Activated CD4-positive, CD25-positive, alpha-beta regulatory T cell treated with anti-CD3 and anti-CD28 coated beads, Interleukin-2, amount 50 U/mL, for 24 hours (primary cell): ENCODE data around the gene MDFI.

ENCODE experiments used
- ATAC-seq, 2 donors: fragments of 150-1000 bp; cut with Tn5 transposase; one replicate each; pipeline ENCODE4 v1.10.0; 2021; ENCODE audit warnings: mild to moderate bottlenecking in 1 of 2, moderate library complexity in 1 of 2

Gene MDFI

GRCh38 chr6:41638002-41638934 is at the start of gene MDFI:
Gene MDFI, plus strand, starts transcription at chr6:41638468. Its CDS starts 282 bp downstream, at chr6:41638750.
- ATAC-seq, result no peak

GRCh38 chr6:41589223-41589622 is 49.0 kb upstream of the MDFI start:
- ATAC-seq, result no peak

- ATAC-seq, result no peak
Observed at GRCh38 chr6:41589636-41590622, 48.3 kb upstream of the MDFI start.

- no peak for ATAC-seq
Observed at GRCh38 chr6:41591122-41591521, 47.1 kb upstream of the MDFI start.

- peak; percentile 45 to 59 for ATAC-seq
Observed at GRCh38 chr6:41591859-41592502, 46.3 kb upstream of the MDFI start.

GRCh38 chr6:41593406-41593805 is 44.9 kb upstream of the MDFI start:
- ATAC-seq, result no peak

GRCh38 chr6:41593839-41594238 is 44.4 kb upstream of the MDFI start:
- no peak for ATAC-seq

- ATAC-seq, result no peak
Observed at GRCh38 chr6:41594326-41594725, 43.9 kb upstream of the MDFI start.

- no peak for ATAC-seq
Observed at GRCh38 chr6:41594766-41595165, 43.5 kb upstream of the MDFI start.

- ATAC-seq, result no peak
Observed at GRCh38 chr6:41595166-41595565, 43.1 kb upstream of the MDFI start.

GRCh38 chr6:41596096-41596685 is 42.1 kb upstream of the MDFI start:
- ATAC-seq, result no peak

GRCh38 chr6:41596807-41597206 is 41.5 kb upstream of the MDFI start:
- ATAC-seq, result no peak

GRCh38 chr6:41597246-41598000 is 40.8 kb upstream of the MDFI start:
- ATAC-seq, result no peak

- ATAC-seq, result no peak
Observed at GRCh38 chr6:41598670-41599014, 39.6 kb upstream of the MDFI start.

- ATAC-seq, result no peak
Observed at GRCh38 chr6:41599015-41599851, 39.0 kb upstream of the MDFI start.

- ATAC-seq, result no peak
Observed at GRCh38 chr6:41599852-41600445, 38.3 kb upstream of the MDFI start.

GRCh38 chr6:41600499-41601247 is 37.6 kb upstream of the MDFI start:
- ATAC-seq, result no peak

GRCh38 chr6:41601248-41601549 is 37.1 kb upstream of the MDFI start:
- ATAC-seq, result no peak

GRCh38 chr6:41602422-41602743 is 35.9 kb upstream of the MDFI start:
- no peak for ATAC-seq
